GM12878 (cell line): ENCODE data around the gene GFAP. TPM values are rescaled to one million over a fixed set of nuclear protein-coding genes. Genes with fewer than 3 reads are reported as not detected.

ENCODE experiments used
- ATAC-seq: fragments of 200-7000 bp; cut with Tn5 transposase; 3 replicates; pipeline ENCODE4 v1.9.1; 2020; ENCODE audit warnings: mild to moderate bottlenecking, moderate library complexity
- BruUV-seq: library from RNA; stranded (reverse); fragments of 400-500 nt; replicated peaks from 2 replicates; lab custom pipeline; 2021; lab: Mats Ljungman, UMichigan
- CTCF ChIA-PET: fragments of 300-600 bp; sonication (Branson Sonifier 250); formaldehyde crosslinking; extraction: SDS; loops from one replicate; lab custom pipeline; 2021; ENCODE audit warnings: inconsistent platforms; lab: Yijun Ruan, JAX
- POLR2A ChIA-PET: fragments of 350-600 bp; formaldehyde crosslinking; extraction: SDS; loops from one replicate; lab custom pipeline; 2021; ENCODE audit warnings: inconsistent platforms; lab: Charles Lee
- RAD21 ChIA-PET: fragments of 300-600 bp; sonication (Branson Sonifier 250); formaldehyde crosslinking; loops from one replicate; lab custom pipeline; 2023; ENCODE audit warnings: antibody characterized with exemption; ENCODE audit not compliant: unreplicated experiment; lab: Charles Lee
- SMC1A ChIA-PET: fragments of 300-600 bp; sonication (Branson Sonifier 250); formaldehyde crosslinking; loops from one replicate; lab custom pipeline; 2023; ENCODE audit not compliant: unreplicated experiment, uncharacterized antibody; lab: Charles Lee
- DNase-seq: peaks from one replicate; pipeline ENCODE4 v3.0.0-alpha.2; 2011; ENCODE audit warnings: low read depth, low spot score
- FAIRE-seq: peaks from 3 replicates; lab custom pipeline; 2011; peaks lifted over from hg19 to GRCh38; lab: Jason Lieb, UNC
- H2AFZ ChIP-seq: 2 replicates; pipeline ENCODE4 v1.6.0; 2011; ENCODE audit warnings: low read depth, low read length, control low read depth; ENCODE audit not compliant: control insufficient read depth
- H3K27ac ChIP-seq: 2 replicates; pipeline ENCODE4 v1.5.1; 2011; ENCODE audit warnings: control low read depth; ENCODE audit not compliant: control insufficient read depth, insufficient read depth
- H3K27me3 ChIP-seq, 2 experiments: replicated peaks in 1 of 2; 2 replicates each; pipeline versions ENCODE4 v1.6.0 to v1.6.1; 2011; ENCODE audit warnings: low read length in 1 of 2; ENCODE audit not compliant: control insufficient read depth in 2 of 2, insufficient read depth in 2 of 2
- H3K36me3 ChIP-seq, 2 experiments: 2 replicates each; pipeline ENCODE4 v1.5.1; 2011; ENCODE audit warnings: low read length in 1 of 2; ENCODE audit not compliant: control insufficient read depth in 2 of 2, insufficient read depth in 2 of 2
- H3K4me1 ChIP-seq: 2 replicates; pipeline ENCODE4 v1.6.1; 2011; ENCODE audit warnings: mild to moderate bottlenecking, low read length, moderate library complexity, mixed read lengths; ENCODE audit not compliant: control insufficient read depth, insufficient read depth
- H3K4me2 ChIP-seq: 2 replicates; pipeline ENCODE4 v1.6.0; 2011; ENCODE audit warnings: control low read depth; ENCODE audit not compliant: control insufficient read depth, insufficient read depth
- H3K4me3 ChIP-seq: fragments of 200-600 bp; sonication (generic); 2 replicates; pipeline ENCODE4 v1.5.1; 2016
- H3K79me2 ChIP-seq: 2 replicates; pipeline ENCODE4 v1.6.0; 2011; ENCODE audit warnings: low read length; ENCODE audit not compliant: control insufficient read depth, insufficient read depth
- H3K9ac ChIP-seq: 2 replicates; pipeline ENCODE4 v1.8.0; 2011; ENCODE audit warnings: low read length, control low read depth, mixed read lengths; ENCODE audit not compliant: control insufficient read depth, insufficient read depth
- H3K9me3 ChIP-seq: replicated peaks from 3 replicates; pipeline ENCODE4 v1.5.1; 2011; ENCODE audit warnings: mild to moderate bottlenecking, low read length; ENCODE audit not compliant: control insufficient read depth, insufficient read depth
- H4K20me1 ChIP-seq: 2 replicates; pipeline ENCODE4 v1.6.0; 2011; ENCODE audit not compliant: control insufficient read depth, insufficient read depth
- CBX5 ChIP-seq: sonication (generic); IDR thresholded peaks from 2 replicates; pipeline ENCODE4 v1.6.1; 2016; ENCODE audit warnings: low read depth, moderate library complexity, mild to moderate bottlenecking, inconsistent platforms
- CEBPB ChIP-seq, 2 experiments: fragments of 150-350 bp in 1 of 2; IDR thresholded peaks; 2 replicates each; pipeline ENCODE4 v1.6.1; 2012 to 2014; ENCODE audit warnings: low read depth in 2 of 2, low read length in 2 of 2, borderline replicate concordance in 1 of 2, inconsistent platforms in 1 of 2
- HCFC1 ChIP-seq: fragments of 150-350 bp; IDR thresholded peaks from 2 replicates; pipeline ENCODE4 v1.6.1; 2014; ENCODE audit warnings: low read length
- JUND ChIP-seq: IDR thresholded peaks from 2 replicates; pipeline ENCODE4 v1.6.1; 2012; ENCODE audit warnings: low read depth, mild to moderate bottlenecking, low read length, improper control_type of control experiment, moderate library complexity
- NRF1 ChIP-seq: conservative IDR thresholded peaks from 2 replicates; pipeline ENCODE4 v1.6.1; 2011; ENCODE audit warnings: mild to moderate bottlenecking, low read depth, low read length, improper control_type of control experiment
- PAX8 ChIP-seq: fragments of 450-650 bp; IDR thresholded peaks from 2 replicates; pipeline ENCODE4 v1.6.1; 2017; ENCODE audit warnings: mild to moderate bottlenecking, moderate library complexity
- POLR2AphosphoS2 ChIP-seq: IDR thresholded peaks from 2 replicates; pipeline ENCODE4 v1.6.1; 2011; ENCODE audit warnings: low read depth, mild to moderate bottlenecking, low read length, improper control_type of control experiment, moderate library complexity
- SPI1 ChIP-seq: IDR thresholded peaks from 2 replicates; pipeline ENCODE4 v1.6.1; 2011; ENCODE audit warnings: low read depth, mild to moderate bottlenecking, low read length, moderate library complexity, borderline replicate concordance; ENCODE audit not compliant: insufficient read depth
- SREBF1 ChIP-seq: IDR thresholded peaks from 2 replicates; pipeline ENCODE4 v1.6.1; 2012; ENCODE audit warnings: mild to moderate bottlenecking, low read length
- SUZ12 ChIP-seq: fragments of 200-600 bp; sonication (generic); IDR thresholded peaks from one replicate; pipeline ENCODE4 v1.6.1; 2018; ENCODE audit warnings: antibody characterized with exemption, mild to moderate bottlenecking; ENCODE audit not compliant: unreplicated experiment
- TBL1XR1 ChIP-seq: IDR thresholded peaks from 2 replicates; pipeline ENCODE4 v1.6.1; 2012; ENCODE audit warnings: low read depth, low read length, improper control_type of control experiment
- WRNIP1 ChIP-seq: IDR thresholded peaks from 2 replicates; pipeline ENCODE4 v1.6.1; 2011; ENCODE audit warnings: low read depth, low read length, improper control_type of control experiment, borderline replicate concordance
- ZNF217 ChIP-seq: fragments of 450-650 bp; IDR thresholded peaks from 2 replicates; pipeline ENCODE4 v1.6.1; 2017; ENCODE audit warnings: antibody characterized with exemption, mild to moderate bottlenecking
- ZSCAN29 ChIP-seq: fragments of 450-650 bp; IDR thresholded peaks from 2 replicates; pipeline ENCODE4 v1.6.1; 2017; ENCODE audit warnings: mild to moderate bottlenecking, moderate library complexity
- ZZZ3 ChIP-seq: IDR thresholded peaks from 2 replicates; pipeline ENCODE4 v1.6.1; 2011; ENCODE audit warnings: low read depth; ENCODE audit not compliant: control insufficient read depth, insufficient read length
- WGBS: methylation state at CpG from one replicate; pipeline ENCODE4 v1.1.6; 2016; ENCODE audit warnings: low lambda C conversion rate; ENCODE audit not compliant: insufficient replicate concordance, insufficient coverage; ENCODE audit errors: missing lambda C conversion rate; 5-methylcytosine and 5-hydroxymethylcytosine counted together
- in situ Hi-C: fragments of 300-500 bp; cut with MboI; formaldehyde crosslinking; loops from 9 replicates; pipeline ENCODE4 v1.14.3; 2018; ENCODE audit warnings: mixed read lengths
- intact Hi-C: fragments of 100-400 bp; cut with micrococcal nuclease; formaldehyde crosslinking; loops from one replicate; pipeline ENCODE4 v1.14.2; 2022; ENCODE audit not compliant: unreplicated experiment
- polyA plus RNA-seq, 11 experiments: library from polyadenylated mRNA; depleted of rRNA in 4 of 11; unstranded in 6 of 11; stranded (reverse) in 5 of 11; fragments of >200 nt; fragmentation: Nextera tagmentation in 4 of 11; fragmentation: Illumina TruSeq in 1 of 11; extraction: Ambion mirVana in 4 of 11; extraction: Trizol in 1 of 11; gene quantifications; 1 replicate in 1 of 11; 2 replicates in 10 of 11; pipeline versions ENCODE4 v1.2.1 to v1.2.3, GENCODE V29; 2011 to 2016; ENCODE audit warnings: inconsistent platforms in 2 of 11, missing spikeins in 2 of 11, low read depth in 1 of 11
- total RNA-seq, 4 experiments: library from RNA; depleted of rRNA in 3 of 4; stranded (reverse); fragments of >200 nt in 3 of 4; fragmentation: Illumina TruSeq in 1 of 4; extraction: Trizol in 1 of 4; gene quantifications; 2 replicates each; pipeline versions ENCODE4 v1.2.1 to v1.2.3, GENCODE V29; 2013 to 2021
- TF ChIP-seq, protein P1 (sequence below): fragments of 450-650 bp; IDR thresholded peaks from 2 replicates; pipeline ENCODE4 v1.6.1; 2017; ENCODE audit warnings: mild to moderate bottlenecking
- TF ChIP-seq, protein P2 (sequence below): fragments of 450-650 bp; IDR thresholded peaks from 2 replicates; pipeline ENCODE4 v1.6.1; 2017; ENCODE audit warnings: mild to moderate bottlenecking, low read depth, inconsistent platforms; ENCODE audit not compliant: poor library complexity, severe bottlenecking
- TF ChIP-seq, protein P3 (sequence below): fragments of 450-650 bp; IDR thresholded peaks from 2 replicates; pipeline ENCODE4 v1.6.1; 2016; ENCODE audit warnings: mild to moderate bottlenecking, moderate library complexity, borderline replicate concordance

The GFAP gene
- total and polyA plus RNA-seq, 10 of the 15 experiments (the other 5 are each of a cell fraction or from before 2014, with no cell fraction given), result 0.04 to 0.25 TPM; not detected in 8

DNA sequence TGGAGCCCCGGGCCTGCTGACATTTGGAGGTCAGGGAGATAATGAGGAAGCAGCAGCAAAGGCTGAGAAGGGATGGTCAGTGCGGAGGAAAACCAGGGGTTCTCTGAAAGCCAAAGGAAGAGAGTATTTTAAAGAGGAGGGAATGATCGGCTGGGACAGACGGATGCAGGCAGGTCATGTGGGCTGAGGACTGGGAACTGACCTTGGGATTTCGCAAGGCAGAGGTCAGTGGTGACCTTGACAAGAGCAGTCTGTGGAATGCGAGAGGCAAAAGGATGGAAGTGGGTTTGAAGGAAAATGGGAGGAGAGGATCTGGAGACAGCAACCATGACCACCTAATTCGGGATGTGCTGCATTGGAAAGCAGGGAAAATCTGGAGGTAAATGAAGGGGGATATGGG is 26.3 kb downstream of the GFAP start:
- ChIA-PET RAD21 (no interaction called here), SMC1A (no interaction called here), POLR2A (no interaction called here), CTCF (no interaction called here)
- no peak for TF ChIP-seq SREBF1
- TF ChIP-seq PAX8, result no peak
- TF ChIP-seq, protein P1, sequence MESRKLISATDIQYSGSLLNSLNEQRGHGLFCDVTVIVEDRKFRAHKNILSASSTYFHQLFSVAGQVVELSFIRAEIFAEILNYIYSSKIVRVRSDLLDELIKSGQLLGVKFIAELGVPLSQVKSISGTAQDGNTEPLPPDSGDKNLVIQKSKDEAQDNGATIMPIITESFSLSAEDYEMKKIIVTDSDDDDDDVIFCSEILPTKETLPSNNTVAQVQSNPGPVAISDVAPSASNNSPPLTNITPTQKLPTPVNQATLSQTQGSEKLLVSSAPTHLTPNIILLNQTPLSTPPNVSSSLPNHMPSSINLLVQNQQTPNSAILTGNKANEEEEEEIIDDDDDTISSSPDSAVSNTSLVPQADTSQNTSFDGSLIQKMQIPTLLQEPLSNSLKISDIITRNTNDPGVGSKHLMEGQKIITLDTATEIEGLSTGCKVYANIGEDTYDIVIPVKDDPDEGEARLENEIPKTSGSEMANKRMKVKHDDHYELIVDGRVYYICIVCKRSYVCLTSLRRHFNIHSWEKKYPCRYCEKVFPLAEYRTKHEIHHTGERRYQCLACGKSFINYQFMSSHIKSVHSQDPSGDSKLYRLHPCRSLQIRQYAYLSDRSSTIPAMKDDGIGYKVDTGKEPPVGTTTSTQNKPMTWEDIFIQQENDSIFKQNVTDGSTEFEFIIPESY, result no peak
- no peak for TF ChIP-seq POLR2AphosphoS2
- TF ChIP-seq JUND, result no peak
- TF ChIP-seq HCFC1, result no peak
- TF ChIP-seq SPI1, result no peak
- TF ChIP-seq WRNIP1, result no peak
- no peak for TF ChIP-seq NRF1
- no peak for TF ChIP-seq ZNF217
- no peak for TF ChIP-seq TBL1XR1
- no peak for TF ChIP-seq ZZZ3
- TF ChIP-seq SUZ12, result no peak
- TF ChIP-seq CBX5, result no peak
- TF ChIP-seq, protein P2, sequence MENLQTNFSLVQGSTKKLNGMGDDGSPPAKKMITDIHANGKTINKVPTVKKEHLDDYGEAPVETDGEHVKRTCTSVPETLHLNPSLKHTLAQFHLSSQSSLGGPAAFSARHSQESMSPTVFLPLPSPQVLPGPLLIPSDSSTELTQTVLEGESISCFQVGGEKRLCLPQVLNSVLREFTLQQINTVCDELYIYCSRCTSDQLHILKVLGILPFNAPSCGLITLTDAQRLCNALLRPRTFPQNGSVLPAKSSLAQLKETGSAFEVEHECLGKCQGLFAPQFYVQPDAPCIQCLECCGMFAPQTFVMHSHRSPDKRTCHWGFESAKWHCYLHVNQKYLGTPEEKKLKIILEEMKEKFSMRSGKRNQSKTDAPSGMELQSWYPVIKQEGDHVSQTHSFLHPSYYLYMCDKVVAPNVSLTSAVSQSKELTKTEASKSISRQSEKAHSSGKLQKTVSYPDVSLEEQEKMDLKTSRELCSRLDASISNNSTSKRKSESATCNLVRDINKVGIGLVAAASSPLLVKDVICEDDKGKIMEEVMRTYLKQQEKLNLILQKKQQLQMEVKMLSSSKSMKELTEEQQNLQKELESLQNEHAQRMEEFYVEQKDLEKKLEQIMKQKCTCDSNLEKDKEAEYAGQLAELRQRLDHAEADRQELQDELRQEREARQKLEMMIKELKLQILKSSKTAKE, result no peak
- TF ChIP-seq, protein P3, sequence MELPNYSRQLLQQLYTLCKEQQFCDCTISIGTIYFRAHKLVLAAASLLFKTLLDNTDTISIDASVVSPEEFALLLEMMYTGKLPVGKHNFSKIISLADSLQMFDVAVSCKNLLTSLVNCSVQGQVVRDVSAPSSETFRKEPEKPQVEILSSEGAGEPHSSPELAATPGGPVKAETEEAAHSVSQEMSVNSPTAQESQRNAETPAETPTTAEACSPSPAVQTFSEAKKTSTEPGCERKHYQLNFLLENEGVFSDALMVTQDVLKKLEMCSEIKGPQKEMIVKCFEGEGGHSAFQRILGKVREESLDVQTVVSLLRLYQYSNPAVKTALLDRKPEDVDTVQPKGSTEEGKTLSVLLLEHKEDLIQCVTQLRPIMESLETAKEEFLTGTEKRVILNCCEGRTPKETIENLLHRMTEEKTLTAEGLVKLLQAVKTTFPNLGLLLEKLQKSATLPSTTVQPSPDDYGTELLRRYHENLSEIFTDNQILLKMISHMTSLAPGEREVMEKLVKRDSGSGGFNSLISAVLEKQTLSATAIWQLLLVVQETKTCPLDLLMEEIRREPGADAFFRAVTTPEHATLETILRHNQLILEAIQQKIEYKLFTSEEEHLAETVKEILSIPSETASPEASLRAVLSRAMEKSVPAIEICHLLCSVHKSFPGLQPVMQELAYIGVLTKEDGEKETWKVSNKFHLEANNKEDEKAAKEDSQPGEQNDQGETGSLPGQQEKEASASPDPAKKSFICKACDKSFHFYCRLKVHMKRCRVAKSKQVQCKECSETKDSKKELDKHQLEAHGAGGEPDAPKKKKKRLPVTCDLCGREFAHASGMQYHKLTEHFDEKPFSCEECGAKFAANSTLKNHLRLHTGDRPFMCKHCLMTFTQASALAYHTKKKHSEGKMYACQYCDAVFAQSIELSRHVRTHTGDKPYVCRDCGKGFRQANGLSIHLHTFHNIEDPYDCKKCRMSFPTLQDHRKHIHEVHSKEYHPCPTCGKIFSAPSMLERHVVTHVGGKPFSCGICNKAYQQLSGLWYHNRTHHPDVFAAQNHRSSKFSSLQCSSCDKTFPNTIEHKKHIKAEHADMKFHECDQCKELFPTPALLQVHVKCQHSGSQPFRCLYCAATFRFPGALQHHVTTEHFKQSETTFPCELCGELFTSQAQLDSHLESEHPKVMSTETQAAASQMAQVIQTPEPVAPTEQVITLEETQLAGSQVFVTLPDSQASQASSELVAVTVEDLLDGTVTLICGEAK, result no peak
- TF ChIP-seq ZSCAN29, result no peak
- TF ChIP-seq CEBPB (IDR thresholded peaks at IDR 0.05; ENCODE audit: borderline replicate concordance in 1 of 2, low read depth in 2 of 2, low read length in 2 of 2), result no peak
- no peak overlapping the region for H2AFZ ChIP-seq
- no peaks in the 10 kb centered on the region for H3K9me3 ChIP-seq
- no peaks in the 10 kb centered on the region for H3K27me3 ChIP-seq
- peaks cover 2% of the 10 kb centered on the region; the same call in 1 of the 2 replicates for H4K20me1 ChIP-seq
- 0 out of 2 replicates have a peak overlapping the region, but pooled peaks have one; percentile 43 for H3K4me2 ChIP-seq
- no peak overlapping the region for H3K9ac ChIP-seq
- 88% methylated on average over 7 of the region's 7 CpGs for WGBS
- H3K36me3 ChIP-seq, result peaks cover 6 to 31% of the 10 kb centered on the region in 2 experiments
- DNase-seq, result no peak
- H3K4me3 ChIP-seq, result no peak overlapping the region
- H3K4me1 ChIP-seq, result peaks cover 8% of the 10 kb centered on the region; the same call in 1 of the 2 replicates
- no peak for FAIRE-seq
- ATAC-seq, result no peak
- in situ Hi-C loops (no loop called here), intact Hi-C loops (no loop called here)
- BruUV-seq, result no TSS peak
- peaks cover 23% of the 10 kb centered on the region for H3K79me2 ChIP-seq
- H3K27ac ChIP-seq, result no peak overlapping the region
